Heart left ventricle (tissue), 16 donors: ENCODE measurements around the gene CLCA1. TPM values are rescaled to one million over a fixed set of nuclear protein-coding genes. Genes with fewer than 3 reads are reported as not detected.

Source experiments
- ATAC-seq, 4 donors: fragments of 200-7000 bp; cut with Tn5 transposase; one replicate each; pipeline ENCODE4 v1.9.1; 2020 to 2022; ENCODE audit warnings: moderate library complexity in 4 of 4, mild to moderate bottlenecking in 3 of 4, moderate number of reproducible peaks in 1 of 4
- DNase-seq, 5 donors: peaks; one replicate each; pipeline ENCODE4 v3.0.0-alpha.2; 2020
- H3K27ac ChIP-seq, 12 donors: fragments of 200-600 bp; sonication (generic) in 4 of 12; one replicate each; pipeline versions ENCODE4 v1.5.0 to v1.8.0; 2016 to 2022; ENCODE audit warnings: mild to moderate bottlenecking in 2 of 12
- H3K27me3 ChIP-seq, 9 donors: fragments of 200-600 bp; sonication (generic) in 2 of 9; one replicate each; pipeline versions ENCODE4 v1.5.1 to v1.8.0; 2016 to 2022; ENCODE audit warnings: mild to moderate bottlenecking in 3 of 9
- H3K36me3 ChIP-seq, 9 donors: fragments of 200-600 bp; sonication (generic) in 2 of 9; one replicate each; pipeline versions ENCODE4 v1.5.0 to v1.8.0; 2018 to 2022; ENCODE audit warnings: mild to moderate bottlenecking in 2 of 9
- H3K4me1 ChIP-seq, 12 donors: fragments of 200-600 bp; sonication (generic) in 4 of 12; one replicate each; pipeline versions ENCODE4 v1.5.0 to v1.8.0; 2016 to 2022; ENCODE audit warnings: mild to moderate bottlenecking in 3 of 12
- H3K4me3 ChIP-seq, 12 donors: fragments of 200-600 bp; sonication (generic) in 4 of 12; one replicate each; pipeline versions ENCODE4 v1.5.0 to v1.8.0; 2017 to 2022; ENCODE audit warnings: mild to moderate bottlenecking in 9 of 12, moderate library complexity in 4 of 12
- H3K9me3 ChIP-seq, 12 donors: fragments of 200-600 bp; sonication (generic) in 4 of 12; one replicate each; pipeline versions ENCODE4 v1.5.0 to v1.8.0; 2016 to 2022; ENCODE audit warnings: mild to moderate bottlenecking in 1 of 12
- POLR2A ChIP-seq, 2 donors: fragments of 450-650 bp; IDR thresholded peaks; one replicate each; pipeline ENCODE4 v1.6.1; 2017; ENCODE audit warnings: antibody characterized with exemption in 2 of 2, mild to moderate bottlenecking in 2 of 2, moderate library complexity in 2 of 2
- WGBS, 4 donors: extraction: QIAGEN DNeasy Blood & Tissue Kit in 2 of 4; methylation state at CpG; one replicate each; pipeline versions ENCODE4 v1.1.5 to v1.1.7; 2013 to 2018; 5-methylcytosine and 5-hydroxymethylcytosine counted together
- intact Hi-C, 10 donors: fragments of 100-400 bp; cut with DNase I; formaldehyde crosslinking; loops; one replicate each; pipeline versions ENCODE4 v1.11.1 to v1.14.2; 2022
- polyA plus RNA-seq, 2 donors: library from polyadenylated mRNA; stranded (reverse); fragments of 200-250 nt; gene quantifications; one replicate each; pipeline ENCODE4 v1.2.3, GENCODE V29; 2013
- total RNA-seq, 9 donors: library from RNA; depleted of rRNA in 2 of 9; stranded (reverse); fragments of >200 nt in 2 of 9; fragmentation: NEBNext Ultra II Directional in 3 of 9; extraction: Animal tissue kit (Norgen Biotek cat#: 25700) in 3 of 9; gene quantifications; one replicate each; pipeline versions ENCODE4 v1.1.0 to v1.2.4, GENCODE V29; 2016 to 2023
- TF ChIP-seq, protein P1 (sequence below), 12 donors: fragments of 200-600 bp; sonication (generic) in 4 of 12; IDR thresholded peaks; one replicate each; pipeline versions ENCODE4 v1.5.0 to v1.8.0; 2018 to 2022; ENCODE audit warnings: antibody characterized with exemption in 12 of 12, mild to moderate bottlenecking in 5 of 12
- donor health status: ischemic (EF 13 %, LVEDD 7.1; RV severe dilation, severe dysfunction).
- donor health status: healthy with polysubstance abuse.
- donor health status: DM: no; HTN: yes; CAD: no.
- donor health status: DM: no; HTN: no; CAD: no.
- donor health status: ischemic (EF 25% LVEDD 6.9; RV normal size, moderate dysfunction).
- donor health status: ischemic (EF 25% LVEDD 5.7; RV mildly dilated, moderate dysfunction).
- donor health status: healthy.
- donor health status: DM: yes; HTN: yes; CAD: no.
- donor health status: ischemic (EF 35%, LVEDD 5.7; RV mildly dilated, moderate dysfunction).
- donor health status: nonischemic (EF 11% LVEDD 7.7; RV severe dilation, severe dysfunction).
- donor health status: DM: yes; HTN: yes; CAD: no.
- donor health status: PGD.
- donor health status: ischemic (EF 29% LVEDD 5.4; RV normal size, mild dysfunction).
- donor health status: nonischemic (EF 23%, LVEDD 6.1; RV moderate dilation, normal function).

The CLCA1 gene
- total and polyA plus RNA-seq, 11 donors, result 0.06 to 0.07 TPM; not detected in 9

DNA sequence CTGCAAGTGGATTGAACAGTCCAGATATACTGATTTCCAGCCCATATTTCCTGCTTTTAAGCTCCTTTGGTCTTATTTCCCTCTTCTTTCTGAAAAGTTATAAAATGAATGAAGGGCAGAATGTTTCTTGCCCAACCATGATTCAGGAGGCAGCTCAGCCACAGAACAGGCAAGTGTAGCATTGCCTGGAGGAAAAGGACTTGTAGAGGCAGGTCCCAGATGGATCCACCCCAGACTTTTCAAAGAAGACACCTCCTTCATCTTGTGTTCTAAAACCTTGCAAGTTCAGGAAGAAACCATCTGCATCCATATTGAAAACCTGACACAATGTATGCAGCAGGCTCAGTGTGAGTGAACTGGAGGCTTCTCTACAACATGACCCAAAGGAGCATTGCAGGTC, 44.9 kb upstream of the CLCA1 start, which contains the start of gene CLCA2:
Gene CLCA2, plus strand, starts transcription at position 299 of the 400 bp plus-strand sequence. Its CDS starts 77 bp downstream, at position 376.
- intact Hi-C loops, result no loop called here
- H3K4me1 ChIP-seq, result peaks cover 0 to 7% (median 0%) of the 10 kb centered on the region in 12 donors
- no peaks in the 10 kb centered on the region for H3K36me3 ChIP-seq
- no peaks in the 10 kb centered on the region for H3K27me3 ChIP-seq
- no peak within 1 kb of the TSS for H3K4me3 ChIP-seq
- no peaks in the 10 kb centered on the region for H3K9me3 ChIP-seq
- ATAC-seq (no peak), DNase-seq (no peak)
- no peak for TF ChIP-seq POLR2A (IDR thresholded peaks at IDR 0.05)
- TF ChIP-seq, protein P1, sequence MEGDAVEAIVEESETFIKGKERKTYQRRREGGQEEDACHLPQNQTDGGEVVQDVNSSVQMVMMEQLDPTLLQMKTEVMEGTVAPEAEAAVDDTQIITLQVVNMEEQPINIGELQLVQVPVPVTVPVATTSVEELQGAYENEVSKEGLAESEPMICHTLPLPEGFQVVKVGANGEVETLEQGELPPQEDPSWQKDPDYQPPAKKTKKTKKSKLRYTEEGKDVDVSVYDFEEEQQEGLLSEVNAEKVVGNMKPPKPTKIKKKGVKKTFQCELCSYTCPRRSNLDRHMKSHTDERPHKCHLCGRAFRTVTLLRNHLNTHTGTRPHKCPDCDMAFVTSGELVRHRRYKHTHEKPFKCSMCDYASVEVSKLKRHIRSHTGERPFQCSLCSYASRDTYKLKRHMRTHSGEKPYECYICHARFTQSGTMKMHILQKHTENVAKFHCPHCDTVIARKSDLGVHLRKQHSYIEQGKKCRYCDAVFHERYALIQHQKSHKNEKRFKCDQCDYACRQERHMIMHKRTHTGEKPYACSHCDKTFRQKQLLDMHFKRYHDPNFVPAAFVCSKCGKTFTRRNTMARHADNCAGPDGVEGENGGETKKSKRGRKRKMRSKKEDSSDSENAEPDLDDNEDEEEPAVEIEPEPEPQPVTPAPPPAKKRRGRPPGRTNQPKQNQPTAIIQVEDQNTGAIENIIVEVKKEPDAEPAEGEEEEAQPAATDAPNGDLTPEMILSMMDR (IDR thresholded peaks at IDR 0.05), result no peak
- H3K27ac ChIP-seq, result no peak within 1 kb of the TSS

DNA sequence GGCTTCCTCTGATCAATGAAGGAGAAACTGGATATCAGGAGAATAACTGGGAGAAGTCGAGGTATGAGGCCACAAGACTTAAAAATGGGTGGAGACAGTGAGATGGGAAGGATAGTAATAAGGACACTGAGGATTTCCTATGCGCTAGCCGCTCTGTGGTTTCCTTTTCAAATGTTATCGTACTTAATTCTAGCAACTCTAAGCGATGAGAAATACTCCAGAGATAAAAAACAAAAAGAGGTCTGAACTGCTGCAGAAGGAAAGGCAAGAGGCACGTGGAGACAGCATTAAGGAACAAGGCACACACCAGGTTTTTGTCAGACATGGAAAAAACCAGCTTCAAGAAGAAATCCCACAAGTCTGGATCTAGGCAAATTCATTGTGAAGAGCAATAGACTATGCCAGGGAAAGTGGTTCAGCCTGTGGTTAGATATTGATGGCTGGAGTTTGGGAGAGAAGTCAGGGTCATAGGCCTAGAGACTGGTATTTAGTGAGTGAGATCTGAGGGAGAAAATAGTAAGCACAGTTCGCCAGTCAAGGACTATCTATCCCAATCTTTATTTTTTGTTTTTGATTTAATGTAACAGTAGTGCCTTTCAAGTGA, 39.5 kb upstream of the CLCA1 start:
- intact Hi-C loops, result no loop called here
- Histone ChIP-seq H3K27ac (peak overlapping the region in 7 of 12 donors; percentile 56 to 86 (median 74)), H3K36me3 (no peaks in the 10 kb centered on the region), H3K4me3 (no peak overlapping the region), H3K27me3 (no peaks in the 10 kb centered on the region), H3K4me1 (peaks cover 0 to 31% (median 12%) of the 10 kb centered on the region in 12 donors), H3K9me3 (no peaks in the 10 kb centered on the region)
- ATAC-seq (peak in 1 of 4 donors; percentile 13), DNase-seq (no peak)
- no peak for TF ChIP-seq POLR2A (IDR thresholded peaks at IDR 0.05)
- TF ChIP-seq, protein P1 (IDR thresholded peaks at IDR 0.05), result no peak
- WGBS, 4 donors, result 68 to 77% (median 71%) methylated on average over 7 of the region's 7 CpGs

DNA sequence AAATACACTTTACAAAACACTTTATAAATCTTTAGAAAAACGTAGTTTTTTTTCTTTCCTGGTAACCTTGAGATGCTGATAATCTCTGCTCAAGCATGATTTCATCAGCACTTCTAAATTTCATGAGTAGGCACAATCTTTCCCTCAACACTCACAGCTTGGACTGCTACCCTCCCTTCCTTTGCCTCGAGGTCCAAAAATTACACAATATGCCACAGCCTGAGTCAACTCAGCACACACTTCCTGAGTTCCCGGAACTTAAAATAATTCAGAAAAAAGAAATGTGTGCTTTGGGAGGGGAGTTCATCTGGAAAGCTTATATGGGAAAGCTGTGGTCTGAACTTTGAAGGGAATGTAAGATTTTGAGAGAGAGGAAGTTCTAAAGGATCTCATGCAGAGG, 38.9 kb upstream of the CLCA1 start:
- no peaks in the 10 kb centered on the region for H3K9me3 ChIP-seq
- intact Hi-C loops, result no loop called here
- peaks cover 0 to 31% (median 12%) of the 10 kb centered on the region in 12 donors for H3K4me1 ChIP-seq
- DNase-seq, result peak in 4 of 5 donors; percentile 41 to 53 (median 48)
- 23 to 32% (median 25%) methylated on average over 3 of the region's 3 CpGs for WGBS, 4 donors
- no peak for TF ChIP-seq POLR2A (IDR thresholded peaks at IDR 0.05)
- TF ChIP-seq, protein P1 (IDR thresholded peaks at IDR 0.05), result no peak
- H3K27ac ChIP-seq, result peak overlapping the region in 11 of 12 donors; percentile 3 to 86 (median 72)
- no peaks in the 10 kb centered on the region for H3K36me3 ChIP-seq
- ATAC-seq, result peak; percentile 89 to 99 (median 98)
- H3K27me3 ChIP-seq, result no peaks in the 10 kb centered on the region
- no peak overlapping the region for H3K4me3 ChIP-seq

DNA sequence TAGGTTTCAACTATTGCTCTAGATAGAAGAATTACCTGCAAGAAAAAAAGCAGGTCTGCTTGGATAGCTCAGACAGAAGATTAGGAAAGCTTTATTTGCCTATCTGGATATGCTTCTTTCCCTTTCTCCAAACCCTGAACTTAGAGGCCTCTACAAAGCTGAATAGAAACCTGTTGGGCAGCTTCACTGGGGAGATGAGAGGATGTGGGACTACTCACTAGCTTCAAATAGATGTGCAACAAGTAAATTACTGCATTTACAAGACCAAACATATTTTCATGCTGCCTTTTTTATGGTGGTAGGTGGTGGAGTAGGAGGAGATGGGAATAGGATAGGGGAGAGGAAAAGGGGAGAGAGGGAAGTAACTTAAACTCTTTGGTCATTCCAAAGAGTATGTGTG, 38.4 kb upstream of the CLCA1 start:
- no peak for TF ChIP-seq POLR2A (IDR thresholded peaks at IDR 0.05)
- TF ChIP-seq, protein P1 (IDR thresholded peaks at IDR 0.05), result no peak
- Histone ChIP-seq H3K4me3 (no peak overlapping the region), H3K27me3 (no peaks in the 10 kb centered on the region), H3K9me3 (no peaks in the 10 kb centered on the region), H3K27ac (peak overlapping the region in 11 of 12 donors; percentile 3 to 86 (median 72)), H3K36me3 (no peaks in the 10 kb centered on the region), H3K4me1 (peaks cover 0 to 31% (median 12%) of the 10 kb centered on the region in 12 donors)
- ATAC-seq, result no peak
- no peak for DNase-seq
- intact Hi-C loops, result no loop called here
